Hematopoietic multipotent progenitor cell treated with erythropoietin and hydrocortisone succinate and interleukin-3 and kit ligand, for 8 days (in vitro differentiated cells): ENCODE data around the gene GSTT4.
A peak's percentile ranks its signal among the peaks of the same experiment; 100 is the strongest.
"Not testable (repeated sequence)": the region's sequence is repeated elsewhere in the genome, so short reads cannot be mapped to it uniquely, and the experiment has no call there.

Experiments
- DNase-seq: peaks from one replicate; pipeline ENCODE4 v3.0.0-alpha.2; 2015

Gene GSTT4

GRCh38 chr22:24005201-24005600 lies at the start of gene GSTT4:
TSS of gene GSTT4 (minus strand) at chr22:24005453. CDS start at chr22:24005356, 97 bp downstream.
- no peak for DNase-seq

DNA sequence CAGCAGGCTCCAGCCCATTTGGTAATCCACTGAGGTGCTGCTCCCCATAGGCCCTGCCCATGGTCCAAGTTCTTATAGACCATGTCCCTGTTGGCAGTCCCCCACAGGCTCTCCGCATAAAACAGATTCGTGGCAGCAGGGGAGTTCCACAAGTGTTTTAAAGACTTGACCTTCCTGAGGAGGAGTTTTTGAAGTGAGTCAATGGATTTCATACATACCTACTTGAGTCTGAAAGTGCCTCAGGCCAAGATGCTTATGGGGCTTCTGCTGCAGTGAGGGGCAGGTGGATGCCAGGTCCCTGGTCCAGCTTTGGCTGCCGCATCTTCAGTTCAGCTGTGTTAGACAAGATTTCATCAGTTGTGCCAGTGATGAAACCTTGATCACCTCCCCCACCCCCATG lies 49.1 kb upstream of the GSTT4 start:
- DNase-seq = no peak

DNA sequence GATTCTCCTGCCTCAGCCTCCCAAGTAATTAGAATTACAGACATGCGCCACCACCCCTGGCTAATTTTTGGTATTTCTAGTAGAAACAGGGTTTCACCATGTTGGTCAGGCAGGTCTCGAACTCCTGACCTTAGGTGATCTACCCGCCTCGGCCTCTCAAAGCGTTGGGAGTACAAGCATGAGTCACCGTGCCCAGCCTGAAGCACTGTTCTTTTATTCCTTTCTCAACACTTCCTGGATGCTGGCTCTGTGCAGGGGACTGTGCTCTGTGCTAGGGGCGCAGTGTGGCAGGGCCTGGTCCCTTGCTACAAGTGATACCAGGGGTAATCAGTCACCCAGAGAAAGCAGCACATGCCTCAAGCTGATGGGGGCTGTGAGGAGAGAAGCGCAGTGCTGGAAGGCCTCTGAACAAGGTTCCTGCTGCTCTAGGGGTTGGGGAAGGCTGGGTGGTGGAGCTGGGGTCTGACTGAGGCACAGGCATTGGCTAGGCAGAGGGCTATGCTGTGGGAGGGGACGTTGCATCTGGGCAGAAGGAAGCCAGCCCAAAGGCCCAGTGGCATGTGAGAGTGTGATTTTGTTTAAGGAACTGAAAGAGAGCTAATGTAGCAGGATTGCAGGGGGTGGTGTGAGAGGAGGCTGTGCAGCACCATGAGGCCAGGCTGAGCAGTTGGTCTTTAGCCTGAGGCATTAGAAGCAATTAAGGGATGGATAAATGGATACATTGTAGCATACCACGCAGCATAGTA lies 48.4 kb upstream of the GSTT4 start:
- no peak for DNase-seq

- no peak for DNase-seq
These were observed 46.3 kb upstream of the GSTT4 start for GRCh38 chr22:24051568-24051967.

DNA sequence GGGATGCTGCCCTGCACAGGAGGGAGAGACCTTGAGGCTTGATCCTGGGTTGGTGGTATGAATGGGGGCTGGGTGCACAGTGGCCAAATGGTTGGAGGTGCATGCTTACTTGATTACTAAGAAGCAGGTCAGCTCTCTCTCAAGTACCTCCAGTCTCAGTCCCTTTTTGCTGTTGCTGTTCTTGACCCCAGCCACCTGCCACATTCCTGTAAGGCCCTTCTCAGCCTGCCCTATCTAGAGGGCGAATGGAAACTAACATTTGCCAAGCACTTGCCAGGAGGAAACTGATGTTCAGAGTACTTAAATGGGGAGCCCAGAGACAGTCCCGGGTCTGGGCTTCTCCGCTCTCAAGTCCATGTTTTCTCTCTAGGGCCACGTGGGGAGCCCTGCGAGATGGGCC lies 45.8 kb upstream of the GSTT4 start:
- DNase-seq = no peak

GRCh38 chr22:24049978-24050377 lies 44.7 kb upstream of the GSTT4 start:
- DNase-seq = no peak

DNA sequence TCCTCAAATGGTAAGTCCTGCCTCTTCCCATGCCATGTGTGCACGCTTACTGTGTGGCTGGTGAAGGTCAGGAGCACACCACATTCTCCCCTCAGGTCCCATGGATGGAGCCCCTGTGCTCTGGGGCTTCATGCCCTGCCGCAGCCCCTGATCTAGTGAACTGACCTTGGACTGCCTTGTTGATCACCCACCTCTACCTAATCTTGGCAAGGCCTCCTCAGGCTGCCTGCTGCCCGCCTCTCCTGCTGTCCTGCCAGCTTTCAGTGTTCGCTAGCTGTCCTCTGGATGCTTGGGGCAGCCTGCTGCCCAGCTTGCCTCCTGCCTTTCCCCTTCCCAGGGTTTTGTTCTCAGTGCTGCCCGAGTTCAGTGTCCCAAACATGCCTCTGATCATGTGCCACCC lies 44.0 kb upstream of the GSTT4 start:
- no peak for DNase-seq

- DNase-seq = no peak
These were observed 40.8 kb upstream of the GSTT4 start for GRCh38 chr22:24046024-24046423.

- DNase-seq = peak; percentile 44
These were observed 38.7 kb upstream of the GSTT4 start for GRCh38 chr22:24043958-24044357.

GRCh38 chr22:24043465-24043864 lies 38.2 kb upstream of the GSTT4 start:
- not testable (repeated sequence) for DNase-seq

DNA sequence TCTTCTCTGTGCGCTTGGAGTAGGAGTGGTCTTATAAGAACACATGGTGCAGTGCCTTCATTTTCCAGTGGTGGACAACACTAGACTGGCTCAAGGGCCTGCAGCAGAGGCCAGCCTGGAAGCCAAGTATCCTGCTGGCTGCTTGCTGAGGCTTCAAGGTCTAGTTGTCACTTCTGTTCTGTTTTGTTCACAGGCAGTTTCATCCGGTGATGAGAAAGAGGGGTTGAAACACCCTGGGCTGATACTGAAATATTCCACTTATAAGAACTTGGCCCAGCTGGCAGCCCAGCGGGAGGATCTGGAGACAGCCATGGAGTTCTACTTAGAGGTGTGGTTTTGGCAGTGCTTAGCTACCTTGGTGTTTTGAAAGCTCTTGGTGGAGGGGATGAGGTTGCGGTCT lies 35.7 kb upstream of the GSTT4 start:
- no peak for DNase-seq

GRCh38 chr22:24039046-24039445 lies 33.8 kb upstream of the GSTT4 start:
- DNase-seq = no peak

DNA sequence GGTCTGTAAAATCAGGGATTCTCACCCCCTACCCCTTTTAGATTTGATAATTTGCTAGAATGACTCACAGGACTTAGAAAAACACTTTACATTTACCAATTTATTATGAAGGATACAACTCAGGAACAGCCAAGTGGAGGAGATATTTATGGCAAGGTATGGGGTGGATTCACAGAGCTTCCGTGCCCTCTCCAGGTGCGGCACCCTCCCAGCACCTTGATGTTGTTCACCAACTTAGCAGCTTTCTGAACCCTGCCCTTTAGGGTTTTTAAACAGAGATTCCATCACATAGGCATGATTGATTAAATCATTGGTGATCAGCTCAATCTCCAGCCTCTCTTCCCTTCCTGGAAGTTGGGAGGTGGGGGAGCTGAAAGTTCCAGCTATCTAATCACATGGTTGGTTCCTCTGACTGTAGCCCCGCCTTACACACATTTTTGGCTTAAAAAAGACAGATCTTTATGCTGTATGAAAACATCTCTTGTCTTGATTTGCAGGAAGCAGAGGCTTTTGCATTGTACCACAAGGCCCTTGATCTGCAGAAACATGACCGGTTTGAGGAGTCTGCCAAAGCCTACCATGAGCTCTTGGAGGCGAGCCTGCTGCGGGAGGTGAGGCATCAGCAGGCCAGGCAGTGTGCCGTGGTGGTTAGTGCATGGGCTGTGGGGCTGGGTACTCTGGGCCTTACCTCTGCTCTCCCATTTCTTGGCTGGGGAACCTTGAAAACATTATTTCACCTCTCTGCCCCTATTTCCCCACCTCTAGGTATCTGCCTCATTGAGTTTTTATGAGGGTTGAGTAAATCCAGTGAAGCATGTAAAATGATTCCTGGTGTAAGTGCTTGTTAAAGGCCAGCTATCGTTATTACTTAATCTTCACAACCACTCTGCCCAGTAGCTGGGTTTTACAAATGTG lies 32.9 kb upstream of the GSTT4 start:
- DNase-seq = no peak

DNA sequence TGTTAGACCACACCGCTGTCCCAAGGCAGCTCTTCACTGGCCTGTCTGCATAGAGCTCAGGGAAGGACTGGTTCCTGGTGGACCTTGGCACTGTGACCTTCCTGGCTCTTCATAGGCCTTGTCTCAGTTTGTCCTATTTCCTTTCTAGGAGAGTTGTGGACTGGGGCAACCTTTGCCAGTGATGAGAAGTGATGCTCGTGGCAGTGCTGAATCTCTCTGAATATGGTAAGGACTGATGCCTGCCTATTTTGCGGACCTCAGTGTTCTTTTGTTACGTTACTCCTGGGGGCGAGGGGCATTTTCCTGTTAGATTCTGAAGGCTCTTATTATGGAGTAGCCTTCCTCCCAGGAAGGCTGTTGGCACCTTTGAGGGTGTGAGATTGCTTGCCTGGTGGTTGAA lies 30.0 kb upstream of the GSTT4 start:
- no peak for DNase-seq

DNA sequence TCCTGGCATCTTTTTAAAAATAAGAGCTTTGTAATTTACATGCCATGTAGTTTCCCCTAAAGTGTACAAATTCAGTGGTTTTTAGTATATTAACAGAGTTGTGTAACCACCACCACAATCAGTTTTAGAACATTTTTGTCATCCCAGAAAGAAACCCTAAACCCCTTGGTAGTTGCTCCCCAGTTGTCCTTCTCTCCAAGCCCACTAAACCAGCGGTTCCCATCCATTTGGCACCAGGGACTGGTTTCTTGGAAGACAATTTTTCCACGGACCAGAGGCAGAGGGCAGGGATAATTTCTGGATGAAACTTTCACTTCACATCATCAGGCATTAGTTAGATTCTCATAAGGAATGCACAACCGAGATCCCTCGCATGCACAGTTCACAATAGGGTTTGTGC lies 28.5 kb upstream of the GSTT4 start:
- DNase-seq = no peak

GRCh38 chr22:24030186-24030702 lies 25.0 kb upstream of the GSTT4 start:
- DNase-seq = peak; percentile 76

- no peak for DNase-seq
These were observed 24.1 kb upstream of the GSTT4 start for GRCh38 chr22:24029304-24029703.

GRCh38 chr22:24028533-24028932 lies 23.3 kb upstream of the GSTT4 start:
- no peak for DNase-seq

- DNase-seq = no peak
These were observed 22.7 kb upstream of the GSTT4 start for GRCh38 chr22:24027991-24028390.

GRCh38 chr22:24027389-24027975 lies 22.2 kb upstream of the GSTT4 start:
- no peak for DNase-seq

GRCh38 chr22:24026733-24027132 lies 21.5 kb upstream of the GSTT4 start:
- no peak for DNase-seq

DNA sequence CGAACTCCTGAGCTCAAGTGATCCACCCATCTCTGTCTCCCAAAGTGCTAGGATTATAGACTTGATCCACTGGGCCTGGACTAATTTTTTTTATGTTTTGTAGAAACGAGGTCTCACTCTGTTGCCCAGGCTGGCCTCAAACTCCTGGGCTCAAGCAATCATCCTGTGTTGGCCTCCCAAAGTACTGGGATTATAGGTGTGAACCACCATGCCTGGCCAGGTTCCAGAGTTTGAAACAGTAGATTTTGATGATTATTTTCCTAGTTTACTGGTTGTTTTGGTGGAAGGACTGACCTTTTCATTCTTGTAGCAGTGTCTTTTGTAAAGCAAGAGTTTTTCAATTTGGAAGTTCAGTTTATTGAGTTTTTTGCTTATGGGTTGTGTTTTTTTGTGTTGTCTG lies 20.8 kb upstream of the GSTT4 start:
- no peak for DNase-seq

- no peak for DNase-seq
These were observed 20.2 kb upstream of the GSTT4 start for GRCh38 chr22:24025475-24025874.

- DNase-seq = no peak
These were observed 19.1 kb upstream of the GSTT4 start for GRCh38 chr22:24024354-24024753.
